Tibial nerve (tissue), 4 donors: ENCODE data around the gene OGA.

Experiments used
- CTCF ChIP-seq, 5 experiments: fragments of 200-600 bp in 3 of 5; fragments of 450-650 bp in 2 of 5; sonication (generic) in 3 of 5; IDR thresholded peaks; one replicate each; pipeline ENCODE4 v1.5.1; 2016 to 2019; ENCODE audit warnings: antibody characterized with exemption in 5 of 5, mild to moderate bottlenecking in 3 of 5, moderate library complexity in 2 of 5
- EP300 ChIP-seq, 2 donors: sonication (generic); formaldehyde crosslinking; IDR thresholded peaks; one replicate each; pipeline ENCODE4 v1.6.1; 2017; ENCODE audit warnings: antibody characterized with exemption in 2 of 2, mild to moderate bottlenecking in 1 of 2
- POLR2A ChIP-seq, 2 donors: fragments of 450-650 bp; IDR thresholded peaks; one replicate each; pipeline ENCODE4 v1.6.1; 2017; ENCODE audit warnings: antibody characterized with exemption in 2 of 2, mild to moderate bottlenecking in 2 of 2, moderate library complexity in 2 of 2

- TF ChIP-seq CTCF (IDR thresholded peaks at IDR 0.05) (no peak), EP300 (IDR thresholded peaks at IDR 0.05) (no peak), POLR2A (IDR thresholded peaks at IDR 0.05) (no peak)
Observed at GRCh38 chr10:101766306-101766705, 51.9 kb downstream of the OGA start.
